RWPE2 (cell line): Measurements from ENCODE around the gene LMTK3.

Source experiments
- ATAC-seq: fragments of 200-7000 bp; cut with Tn5 transposase; 3 replicates; pipeline ENCODE4 v1.9.1; 2021; ENCODE audit warnings: low read depth
- DNase-seq: peaks from one replicate; pipeline ENCODE4 v3.0.0-alpha.2; 2020; ENCODE audit warnings: low spot score
- H3K27ac ChIP-seq: fragments of 450-650 bp; 2 replicates; pipeline ENCODE4 v1.5.1; 2017; ENCODE audit warnings: mild to moderate bottlenecking; ENCODE audit not compliant: poor library complexity, severe bottlenecking
- H3K27me3 ChIP-seq: fragments of 250-450 bp; sonication (Bioruptor Pico); 2 replicates; pipeline ENCODE4 v1.5.1; 2021; ENCODE audit warnings: mild to moderate bottlenecking, moderate library complexity; ENCODE audit not compliant: insufficient read depth, poor library complexity, severe bottlenecking
- H3K36me3 ChIP-seq: fragments of 250-450 bp; sonication (Bioruptor Pico); 2 replicates; pipeline ENCODE4 v1.5.1; 2020; ENCODE audit warnings: low read depth, mild to moderate bottlenecking, moderate library complexity
- H3K4me1 ChIP-seq: fragments of 250-450 bp; sonication (Bioruptor Pico); 2 replicates; pipeline ENCODE4 v1.5.1; 2021; ENCODE audit warnings: mild to moderate bottlenecking, moderate library complexity; ENCODE audit not compliant: insufficient read depth, poor library complexity, severe bottlenecking
- H3K4me3 ChIP-seq: fragments of 250-450 bp; sonication (Bioruptor Pico); 2 replicates; pipeline ENCODE4 v1.5.1; 2021; ENCODE audit warnings: mild to moderate bottlenecking, moderate library complexity; ENCODE audit not compliant: severe bottlenecking
- H3K9me3 ChIP-seq: fragments of 250-450 bp; sonication (Bioruptor Pico); 2 replicates; pipeline ENCODE4 v1.5.1; 2021; ENCODE audit warnings: mild to moderate bottlenecking, moderate library complexity; ENCODE audit not compliant: severe bottlenecking
- TF ChIP-seq, protein P1 (sequence below): fragments of 450-650 bp; IDR thresholded peaks from one replicate; pipeline ENCODE4 v1.5.1; 2017; ENCODE audit warnings: mild to moderate bottlenecking, moderate library complexity; ENCODE audit not compliant: poor library complexity, severe bottlenecking

Gene LMTK3

DNA sequence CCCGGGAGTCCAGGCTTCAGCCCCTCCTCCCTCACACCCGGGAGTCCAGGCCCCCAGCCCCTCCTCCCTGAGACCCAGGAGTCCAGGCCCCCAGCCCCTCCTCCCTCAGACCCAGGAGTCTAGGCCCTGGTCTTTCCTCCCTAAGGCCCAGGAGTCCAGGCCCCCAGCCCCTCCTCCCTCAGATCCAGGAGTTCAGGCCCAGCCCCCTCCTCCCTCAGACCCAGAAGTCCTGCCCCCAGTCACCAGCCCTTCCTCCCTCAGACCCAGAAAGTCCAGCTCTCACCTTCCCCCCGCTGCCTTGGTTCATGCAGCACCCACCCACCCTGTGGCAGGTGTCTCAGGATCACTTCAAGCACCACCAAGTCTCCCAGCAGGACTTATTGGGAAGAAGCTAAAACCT lies 28.3 kb downstream of the LMTK3 start:
- Histone ChIP-seq H3K9me3 (no peaks in the 10 kb centered on the region), H3K27me3 (no peaks in the 10 kb centered on the region), H3K36me3 (peaks cover 6% of the 10 kb centered on the region), H3K27ac (no peak overlapping the region), H3K4me1 (peaks cover 23% of the 10 kb centered on the region), H3K4me3 (no peak overlapping the region)
- DNase-seq (no peak), ATAC-seq (no peak)
- TF ChIP-seq, protein P1, sequence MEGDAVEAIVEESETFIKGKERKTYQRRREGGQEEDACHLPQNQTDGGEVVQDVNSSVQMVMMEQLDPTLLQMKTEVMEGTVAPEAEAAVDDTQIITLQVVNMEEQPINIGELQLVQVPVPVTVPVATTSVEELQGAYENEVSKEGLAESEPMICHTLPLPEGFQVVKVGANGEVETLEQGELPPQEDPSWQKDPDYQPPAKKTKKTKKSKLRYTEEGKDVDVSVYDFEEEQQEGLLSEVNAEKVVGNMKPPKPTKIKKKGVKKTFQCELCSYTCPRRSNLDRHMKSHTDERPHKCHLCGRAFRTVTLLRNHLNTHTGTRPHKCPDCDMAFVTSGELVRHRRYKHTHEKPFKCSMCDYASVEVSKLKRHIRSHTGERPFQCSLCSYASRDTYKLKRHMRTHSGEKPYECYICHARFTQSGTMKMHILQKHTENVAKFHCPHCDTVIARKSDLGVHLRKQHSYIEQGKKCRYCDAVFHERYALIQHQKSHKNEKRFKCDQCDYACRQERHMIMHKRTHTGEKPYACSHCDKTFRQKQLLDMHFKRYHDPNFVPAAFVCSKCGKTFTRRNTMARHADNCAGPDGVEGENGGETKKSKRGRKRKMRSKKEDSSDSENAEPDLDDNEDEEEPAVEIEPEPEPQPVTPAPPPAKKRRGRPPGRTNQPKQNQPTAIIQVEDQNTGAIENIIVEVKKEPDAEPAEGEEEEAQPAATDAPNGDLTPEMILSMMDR = no peak

DNA sequence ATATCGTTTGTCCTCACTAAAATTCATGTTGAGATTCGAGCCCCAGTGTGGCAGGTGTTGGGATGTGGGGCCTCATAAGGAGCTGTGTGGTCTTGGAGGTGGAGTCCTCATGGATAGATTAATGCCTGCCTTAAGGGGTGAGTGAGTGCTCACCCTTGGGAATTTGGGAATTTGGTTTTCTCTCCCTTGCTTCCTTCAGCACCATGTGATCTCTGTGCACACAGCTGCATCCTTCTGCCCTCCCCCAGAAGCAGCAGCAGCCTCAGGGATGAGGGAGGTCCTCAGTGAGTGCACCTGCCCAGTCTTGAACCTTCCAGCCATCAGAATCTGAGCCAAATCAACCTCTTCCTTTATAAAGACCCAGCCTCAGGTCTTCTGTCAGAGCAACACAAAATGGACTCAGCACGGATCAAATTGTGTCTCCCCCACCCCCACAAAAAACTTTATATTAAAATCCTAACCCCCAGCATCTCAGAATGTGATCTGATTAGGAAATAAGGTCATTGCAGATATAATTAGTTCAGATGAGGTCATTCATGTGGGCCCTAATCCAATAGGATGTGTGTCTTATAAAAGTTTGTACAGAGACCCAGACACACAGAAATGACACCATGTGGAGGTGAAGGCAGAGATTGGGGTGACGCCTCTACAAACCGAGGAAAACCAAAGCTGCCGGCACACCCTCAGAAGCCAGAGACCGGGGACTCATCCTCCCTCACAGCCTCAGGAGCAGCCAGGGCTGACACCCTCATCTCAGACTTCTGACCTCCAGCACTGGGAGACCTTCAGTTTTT lies 29.6 kb downstream of the LMTK3 start:
- H3K9me3 ChIP-seq = no peaks in the 10 kb centered on the region
- TF ChIP-seq, protein P1 = no peak
- ATAC-seq = no peak
- peaks cover 15% of the 10 kb centered on the region for H3K36me3 ChIP-seq
- H3K4me3 ChIP-seq = no peak overlapping the region
- H3K27ac ChIP-seq = no peak overlapping the region
- DNase-seq = no peak
- peaks cover 10% of the 10 kb centered on the region for H3K4me1 ChIP-seq
- H3K27me3 ChIP-seq = no peaks in the 10 kb centered on the region

DNA sequence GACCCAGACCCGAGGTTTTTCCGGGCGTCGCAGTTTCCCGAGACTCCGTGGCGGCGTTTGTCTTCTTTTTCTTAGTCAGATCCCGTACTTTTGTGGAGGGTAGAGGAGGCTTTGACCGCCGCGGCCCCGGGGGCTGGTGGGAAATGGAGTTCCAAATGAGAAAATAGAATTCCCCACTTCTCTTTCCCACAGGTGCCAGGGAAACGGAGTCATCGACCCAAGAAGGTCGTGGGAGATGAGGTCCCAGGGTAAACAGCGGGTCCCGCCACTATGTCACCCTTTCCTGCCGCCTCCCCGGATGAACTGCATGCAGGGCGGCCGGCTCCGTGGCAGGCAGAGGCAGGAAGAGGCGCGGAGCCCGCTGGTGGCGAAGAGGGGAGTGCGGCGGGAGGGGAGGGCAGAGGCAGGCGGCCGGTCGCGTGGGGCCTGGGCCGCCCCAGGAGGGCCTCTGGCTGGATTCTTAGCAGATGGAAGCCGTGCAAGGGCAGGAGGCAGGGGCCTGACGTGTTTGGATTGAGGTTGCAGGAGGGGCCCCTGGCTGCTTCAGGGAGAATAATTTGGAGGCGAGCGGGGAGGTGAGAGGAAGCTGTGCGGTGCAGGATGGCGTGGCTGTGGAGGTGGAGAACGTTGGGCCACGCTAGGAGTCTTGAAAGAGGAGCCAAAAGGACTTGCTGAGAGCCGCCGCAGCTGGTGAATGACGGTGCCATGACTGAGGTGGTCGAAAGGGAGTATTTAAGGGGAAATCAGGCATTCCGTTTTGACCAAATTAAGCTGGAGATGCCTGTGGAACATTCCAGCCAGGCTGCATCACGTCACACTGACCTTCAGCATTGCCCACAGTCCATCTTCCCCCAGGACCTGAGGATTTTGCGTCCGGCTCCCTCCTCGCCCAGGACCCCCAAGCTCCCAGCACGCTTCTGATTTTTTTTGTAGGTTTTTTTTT lies 30.8 kb downstream of the LMTK3 start:
- TF ChIP-seq, protein P1 = no peak
- H3K4me1 ChIP-seq = no peaks in the 10 kb centered on the region
- H3K36me3 ChIP-seq = peaks cover 27% of the 10 kb centered on the region
- no peaks in the 10 kb centered on the region for H3K27me3 ChIP-seq
- no peaks in the 10 kb centered on the region for H3K9me3 ChIP-seq
- peak overlapping the region; percentile 7 for H3K27ac ChIP-seq
- ATAC-seq (peak; percentile 37; the same call in 2 of the 3 replicates), DNase-seq (no peak)
- peak overlapping the region; percentile 8 for H3K4me3 ChIP-seq

DNA sequence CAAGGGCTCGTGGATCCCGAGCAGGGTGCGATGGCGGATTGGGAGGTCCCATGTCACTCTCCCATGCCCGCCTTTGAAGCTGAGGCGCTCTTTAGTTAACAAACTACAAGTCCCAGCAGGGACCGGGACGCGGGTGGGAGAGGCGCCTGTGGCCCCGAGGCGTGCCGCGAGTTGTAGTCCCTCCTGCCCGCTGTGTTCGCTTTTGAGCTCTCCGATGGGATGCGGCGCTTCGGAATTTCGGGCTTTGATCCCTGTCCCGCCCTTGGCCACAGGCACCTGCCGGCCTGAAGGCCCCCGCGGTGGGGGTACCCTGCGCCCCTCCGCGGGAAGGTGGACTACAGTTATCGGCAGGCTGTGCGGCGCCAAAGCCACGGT lies 31.5 kb downstream of the LMTK3 start:
- Histone ChIP-seq H3K27me3 (no peaks in the 10 kb centered on the region), H3K4me1 (no peaks in the 10 kb centered on the region), H3K9me3 (no peaks in the 10 kb centered on the region), H3K27ac (peak overlapping the region; percentile 7), H3K4me3 (peak overlapping the region; percentile 8), H3K36me3 (peaks cover 34% of the 10 kb centered on the region)
- peak; percentile 15; the same call in 1 of the 3 replicates for ATAC-seq
- TF ChIP-seq, protein P1 = no peak
- DNase-seq = peak; percentile 65
